ENCODE results near the gene SH2D6.

SH2D6 gene

DNA sequence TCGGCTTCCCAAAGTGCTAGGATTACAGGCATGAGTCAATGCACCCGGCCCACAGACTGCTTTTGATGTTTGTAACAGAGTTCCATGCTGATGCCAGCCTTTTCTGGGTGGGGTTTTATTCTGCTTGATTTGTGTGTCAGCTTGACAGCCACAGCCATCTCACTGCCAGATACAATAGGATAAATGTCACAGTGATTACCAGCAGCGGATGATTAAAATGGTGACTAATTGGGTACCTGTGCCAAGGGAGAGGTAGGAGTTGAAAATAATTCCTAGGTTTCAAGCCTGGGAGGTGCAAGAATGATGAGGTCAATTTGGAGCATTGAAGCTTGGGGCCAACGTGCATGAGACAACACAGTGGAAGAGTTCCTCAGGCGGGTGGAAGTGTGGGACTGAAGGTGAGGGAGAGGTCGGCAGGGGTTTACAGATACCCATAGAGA lies 39.4 kb downstream of the SH2D6 start:
- Histone ChIP-seq H3K4me1 (peaks cover 5% of the 10 kb centered on the region), H2AFZ (no peak overlapping the region), H3K9ac (no peak overlapping the region), H3K4me3 (ENCODE audit: low read depth, low read length) (no peak overlapping the region), H3K27me3 (ENCODE audit: control insufficient read depth, insufficient read depth, low read length) (no peaks in the 10 kb centered on the region), H3K9me3 (ENCODE audit: control insufficient read depth, low read length) (no peaks in the 10 kb centered on the region), H3K4me2 (ENCODE audit: low read length) (no peak overlapping the region), H3K79me2 (no peaks in the 10 kb centered on the region), H3K36me3 (ENCODE audit: control insufficient read depth, insufficient read depth, low read length) (no peaks in the 10 kb centered on the region), H3K27ac (no peak overlapping the region)
- TF ChIP-seq, protein P1, sequence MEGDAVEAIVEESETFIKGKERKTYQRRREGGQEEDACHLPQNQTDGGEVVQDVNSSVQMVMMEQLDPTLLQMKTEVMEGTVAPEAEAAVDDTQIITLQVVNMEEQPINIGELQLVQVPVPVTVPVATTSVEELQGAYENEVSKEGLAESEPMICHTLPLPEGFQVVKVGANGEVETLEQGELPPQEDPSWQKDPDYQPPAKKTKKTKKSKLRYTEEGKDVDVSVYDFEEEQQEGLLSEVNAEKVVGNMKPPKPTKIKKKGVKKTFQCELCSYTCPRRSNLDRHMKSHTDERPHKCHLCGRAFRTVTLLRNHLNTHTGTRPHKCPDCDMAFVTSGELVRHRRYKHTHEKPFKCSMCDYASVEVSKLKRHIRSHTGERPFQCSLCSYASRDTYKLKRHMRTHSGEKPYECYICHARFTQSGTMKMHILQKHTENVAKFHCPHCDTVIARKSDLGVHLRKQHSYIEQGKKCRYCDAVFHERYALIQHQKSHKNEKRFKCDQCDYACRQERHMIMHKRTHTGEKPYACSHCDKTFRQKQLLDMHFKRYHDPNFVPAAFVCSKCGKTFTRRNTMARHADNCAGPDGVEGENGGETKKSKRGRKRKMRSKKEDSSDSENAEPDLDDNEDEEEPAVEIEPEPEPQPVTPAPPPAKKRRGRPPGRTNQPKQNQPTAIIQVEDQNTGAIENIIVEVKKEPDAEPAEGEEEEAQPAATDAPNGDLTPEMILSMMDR (IDR thresholded peaks at IDR 0.05), result no peak

DNA sequence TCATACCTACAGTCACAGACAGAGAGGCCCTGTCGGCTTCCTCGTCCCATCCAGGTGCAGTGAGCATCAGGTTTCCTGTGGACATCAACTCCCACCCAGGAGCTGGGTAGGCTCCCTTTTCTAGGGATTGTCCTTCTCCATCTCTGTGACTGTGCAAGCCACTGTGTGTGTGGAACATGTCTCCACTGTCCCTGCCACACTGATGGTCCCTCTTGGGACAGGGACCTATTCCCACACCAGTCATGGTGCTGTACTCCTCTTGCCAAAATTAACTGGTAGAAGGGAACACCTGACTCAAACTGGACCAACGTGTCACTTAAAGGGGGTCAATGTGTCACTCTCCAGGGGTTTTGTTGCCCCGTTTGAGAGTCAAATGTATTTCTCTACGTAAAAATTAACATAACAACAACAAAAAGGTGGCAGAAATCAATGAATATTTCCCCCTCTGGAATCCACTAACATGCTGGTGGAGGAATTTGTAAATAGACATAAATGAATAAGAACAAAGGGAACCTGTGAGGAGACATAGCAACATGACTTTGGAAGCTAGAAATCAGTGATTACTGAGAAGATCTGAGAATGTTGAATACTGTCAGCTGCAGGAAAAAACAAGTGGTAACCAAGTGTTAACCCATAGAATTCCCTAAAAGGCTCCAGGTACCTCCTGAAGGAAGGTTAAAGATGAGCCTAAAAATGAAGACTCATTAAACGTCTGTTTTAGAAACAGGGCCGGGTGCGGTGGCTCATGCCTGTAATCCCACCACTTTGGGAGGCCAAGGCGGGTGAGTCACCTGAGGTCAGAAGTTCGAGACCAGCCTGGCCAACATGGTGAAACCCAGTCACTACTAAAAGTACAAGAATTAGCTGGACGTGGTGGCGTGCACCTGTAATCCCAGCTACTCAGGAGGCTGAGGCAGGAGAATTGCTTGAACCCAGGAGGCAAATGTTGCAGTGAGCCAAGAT lies 40.4 kb downstream of the SH2D6 start:
- H3K4me2 ChIP-seq (ENCODE audit: low read length), result no peak overlapping the region
- H3K4me1 ChIP-seq, result peaks cover 5% of the 10 kb centered on the region
- no peaks in the 10 kb centered on the region for H3K9me3 ChIP-seq (ENCODE audit: control insufficient read depth, low read length)
- no peaks in the 10 kb centered on the region for H3K36me3 ChIP-seq (ENCODE audit: control insufficient read depth, insufficient read depth, low read length)
- no peaks in the 10 kb centered on the region for H3K27me3 ChIP-seq (ENCODE audit: control insufficient read depth, insufficient read depth, low read length)
- H3K27ac ChIP-seq, result no peak overlapping the region
- no peaks in the 10 kb centered on the region for H3K79me2 ChIP-seq
- TF ChIP-seq, protein P1 (IDR thresholded peaks at IDR 0.05), result no peak
- no peak overlapping the region for H3K4me3 ChIP-seq (ENCODE audit: low read depth, low read length)
- H2AFZ ChIP-seq, result no peak overlapping the region
- no peak overlapping the region for H3K9ac ChIP-seq

DNA sequence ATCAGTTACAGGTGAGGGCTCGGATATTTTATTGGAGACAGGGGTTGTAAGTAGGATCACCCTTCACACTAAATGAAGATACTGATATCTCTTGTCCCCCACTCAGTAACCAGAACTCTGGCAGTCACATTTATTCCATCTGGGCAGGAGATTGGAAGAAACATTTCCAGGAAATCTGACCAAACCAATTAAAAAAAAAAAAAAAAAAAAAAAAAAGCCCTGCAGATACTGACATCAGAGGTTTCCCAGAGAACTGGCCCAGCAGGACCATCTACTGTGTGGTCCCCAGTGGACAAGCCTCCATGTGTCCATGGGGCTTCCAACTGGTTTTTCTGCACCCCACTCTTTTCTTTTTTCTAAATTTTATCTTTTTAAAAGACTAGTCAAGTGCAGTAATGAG lies 41.3 kb downstream of the SH2D6 start:
- no peak overlapping the region for H2AFZ ChIP-seq
- no peak overlapping the region for H3K4me3 ChIP-seq (ENCODE audit: low read depth, low read length)
- H3K9me3 ChIP-seq (ENCODE audit: control insufficient read depth, low read length), result no peaks in the 10 kb centered on the region
- H3K36me3 ChIP-seq (ENCODE audit: control insufficient read depth, insufficient read depth, low read length), result no peaks in the 10 kb centered on the region
- no peaks in the 10 kb centered on the region for H3K79me2 ChIP-seq
- H3K27ac ChIP-seq, result no peak overlapping the region
- peaks cover 5% of the 10 kb centered on the region for H3K4me1 ChIP-seq
- no peak overlapping the region for H3K9ac ChIP-seq
- H3K4me2 ChIP-seq (ENCODE audit: low read length), result no peak overlapping the region
- H3K27me3 ChIP-seq (ENCODE audit: control insufficient read depth, insufficient read depth, low read length), result no peaks in the 10 kb centered on the region
- TF ChIP-seq, protein P1 (IDR thresholded peaks at IDR 0.05), result no peak

DNA sequence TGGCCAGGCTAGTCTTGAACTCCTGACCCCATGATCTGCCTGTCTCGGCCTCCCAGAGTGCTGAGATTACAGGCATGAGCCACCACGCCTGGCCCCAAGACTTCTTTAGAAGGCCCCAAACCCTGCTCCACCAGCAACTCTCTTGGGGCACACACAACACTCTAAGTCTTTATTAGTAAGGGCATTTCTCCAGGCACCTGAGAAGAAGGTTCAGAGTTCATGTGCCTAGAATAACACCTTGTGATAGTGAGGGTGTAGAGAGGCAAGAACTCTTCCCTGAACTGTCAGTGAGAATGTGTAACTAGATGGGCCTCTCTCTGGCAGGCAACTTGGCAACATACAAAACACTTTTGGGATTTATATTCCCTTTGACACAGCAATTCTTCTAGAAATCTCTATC lies 43.8 kb downstream of the SH2D6 start:
- Histone ChIP-seq H3K9me3 (ENCODE audit: control insufficient read depth, low read length) (no peaks in the 10 kb centered on the region), H3K4me2 (ENCODE audit: low read length) (no peak overlapping the region), H3K4me1 (peaks cover 3% of the 10 kb centered on the region), H3K9ac (no peak overlapping the region), H3K27me3 (ENCODE audit: control insufficient read depth, insufficient read depth, low read length) (no peaks in the 10 kb centered on the region), H3K4me3 (ENCODE audit: low read depth, low read length) (no peak overlapping the region), H3K79me2 (no peaks in the 10 kb centered on the region), H3K36me3 (ENCODE audit: control insufficient read depth, insufficient read depth, low read length) (no peaks in the 10 kb centered on the region), H2AFZ (no peak overlapping the region), H3K27ac (no peak overlapping the region)
- TF ChIP-seq, protein P1 (IDR thresholded peaks at IDR 0.05), result no peak
